Stimulated activated CD8-positive, alpha-beta memory T cell treated with anti-CD3 and anti-CD28 coated beads, Interleukin-15, amount 100 ng/mL, for 48 hours (primary cell): Measurements from ENCODE around the gene FCN1.

ENCODE experiments used
- DNase-seq, 2 donors: peaks; one replicate each; pipeline ENCODE4 v3.0.0-alpha.2; 2020; ENCODE audit warnings: low read depth in 2 of 2

Gene FCN1

DNA sequence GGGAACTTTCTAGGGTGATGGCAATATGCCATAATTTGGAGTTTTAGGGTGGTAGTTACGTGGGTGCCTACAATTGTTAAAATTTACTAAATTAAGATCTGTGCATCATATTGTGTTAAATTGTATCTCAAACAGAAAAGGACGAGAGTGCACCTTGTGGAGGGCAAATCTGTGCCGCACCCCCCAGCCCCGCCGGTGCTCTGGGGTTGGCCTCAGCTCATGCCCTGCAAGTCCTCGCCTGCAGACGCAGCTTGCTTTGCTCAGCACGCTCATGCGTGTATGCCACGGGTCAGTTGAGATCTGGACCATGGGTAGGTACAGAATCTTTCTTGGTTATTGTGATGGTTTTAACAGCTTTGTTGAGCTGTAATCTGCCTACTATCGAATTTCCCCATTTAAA is 33.7 kb upstream of the FCN1 start:
- no peak for DNase-seq

- DNase-seq, result no peak
Observed at GRCh38 chr9:134950386-134951210, 32.9 kb upstream of the FCN1 start.

GRCh38 chr9:134949681-134950385 is 32.1 kb upstream of the FCN1 start:
- no peak for DNase-seq

DNA sequence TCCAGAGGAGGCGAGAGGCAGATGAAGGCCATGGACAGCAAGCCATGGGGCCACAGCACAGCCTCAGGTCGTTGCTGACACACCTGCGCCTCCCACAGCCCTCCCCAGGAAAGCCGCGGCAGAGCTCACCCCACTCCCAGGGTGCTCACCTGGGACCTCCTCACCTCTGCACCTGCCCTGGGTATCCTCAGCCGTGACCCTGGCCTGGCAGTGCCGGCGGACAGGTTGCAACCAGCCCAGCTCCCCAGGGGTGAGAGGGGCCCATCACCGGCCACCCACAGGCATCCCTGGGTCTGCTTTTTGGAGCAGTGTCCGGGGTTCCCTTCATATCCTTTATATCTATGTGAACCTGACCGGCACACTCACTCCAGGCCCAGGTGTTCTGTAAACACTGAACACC is 30.4 kb upstream of the FCN1 start:
- DNase-seq, result no peak

DNA sequence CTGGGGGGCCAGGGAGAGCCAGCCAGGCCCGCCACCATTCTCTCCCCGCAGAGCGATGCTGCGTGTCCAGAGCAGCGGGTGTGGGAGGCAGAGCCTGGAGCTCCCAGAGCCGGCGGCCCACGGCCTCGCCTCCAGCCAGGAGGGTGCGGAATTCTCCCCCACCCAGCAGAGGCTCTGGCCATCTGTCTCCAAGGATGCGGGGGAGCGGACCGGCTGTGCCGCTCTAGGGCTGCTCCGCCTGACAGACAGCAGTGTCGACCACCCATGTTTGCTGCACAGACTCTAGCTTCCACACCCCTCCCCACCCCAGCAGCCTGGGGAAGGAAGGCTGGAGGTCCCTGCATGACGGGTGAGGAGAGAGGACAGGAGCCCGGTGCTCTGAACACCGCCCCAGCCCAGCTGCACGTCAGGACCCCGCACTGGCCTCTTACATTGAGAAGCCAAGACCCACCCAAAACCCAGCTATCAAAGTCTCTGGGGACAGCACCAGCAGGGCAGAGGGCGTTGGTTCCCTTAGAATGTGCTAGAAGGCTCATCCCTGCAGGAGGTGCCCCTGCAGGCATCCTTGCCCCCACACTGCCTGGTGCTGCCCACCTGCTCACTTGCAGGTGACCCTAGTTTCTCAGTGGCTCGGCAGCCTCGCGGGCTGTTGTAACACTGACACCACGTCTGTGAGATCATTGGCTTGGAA is 29.7 kb upstream of the FCN1 start:
- no peak for DNase-seq

GRCh38 chr9:134946663-134947062 is 29.0 kb upstream of the FCN1 start:
- no peak for DNase-seq

DNA sequence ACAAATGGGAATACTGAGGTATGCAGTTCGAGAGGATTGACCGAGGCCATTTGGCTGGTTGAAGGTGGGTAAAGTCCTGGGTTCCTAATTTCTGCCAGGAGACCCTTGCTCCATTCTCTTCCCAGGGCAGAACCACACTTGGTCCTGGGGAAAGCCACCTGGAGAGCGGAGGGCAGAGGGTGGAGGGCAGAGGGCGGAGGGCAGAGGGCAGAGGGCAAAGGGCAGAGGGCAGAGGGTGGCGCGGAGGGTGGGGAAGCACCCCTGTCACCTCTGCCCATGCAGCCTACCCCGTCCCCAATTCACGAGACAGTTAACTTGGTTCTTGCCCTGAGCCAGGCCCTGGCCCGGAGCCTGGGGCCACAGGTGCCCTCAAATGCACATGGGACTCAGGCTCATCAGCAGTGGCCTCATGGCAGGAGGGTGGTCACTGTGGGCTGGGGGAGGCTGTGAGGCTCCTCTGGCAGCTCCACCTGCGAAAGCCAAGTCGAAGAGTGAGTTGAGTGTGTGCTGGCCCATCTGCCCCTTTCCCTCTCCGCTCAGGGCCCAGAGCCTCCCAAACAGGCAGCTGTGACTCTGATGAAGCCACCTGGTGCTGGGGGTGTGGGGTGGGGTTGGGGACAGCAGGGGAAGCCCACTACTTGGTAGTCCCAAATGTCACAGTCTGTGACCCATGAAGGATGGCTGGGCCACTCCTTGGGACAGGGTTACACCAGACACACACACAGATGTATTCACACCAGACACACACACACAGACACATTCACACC is 28.0 kb upstream of the FCN1 start:
- no peak for DNase-seq

- DNase-seq, result no peak
Observed at GRCh38 chr9:134944916-134945315, 27.2 kb upstream of the FCN1 start.

- no peak for DNase-seq
Observed at GRCh38 chr9:134944351-134944802, 26.7 kb upstream of the FCN1 start.

DNA sequence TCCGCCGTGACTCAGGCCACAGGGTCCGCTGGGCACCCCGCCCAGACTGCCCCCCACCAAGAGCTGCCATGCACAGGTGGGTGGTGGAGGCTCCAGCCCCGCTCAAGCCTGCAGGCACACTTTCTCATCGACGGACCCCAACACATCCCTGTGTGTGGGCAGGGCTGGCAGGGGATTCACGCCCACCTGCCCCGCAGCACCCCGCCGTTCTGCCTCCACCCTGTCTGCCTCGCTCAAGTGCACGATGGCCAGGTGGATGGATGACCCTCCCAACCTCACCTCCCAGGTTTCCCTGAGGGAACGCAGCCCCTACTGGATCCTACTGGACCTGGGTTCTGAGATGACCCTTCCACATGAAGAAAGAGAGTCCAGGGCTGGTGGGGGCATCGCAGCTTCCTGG is 26.1 kb upstream of the FCN1 start:
- DNase-seq, result no peak

- DNase-seq, result no peak
Observed at GRCh38 chr9:134943411-134943810, 25.7 kb upstream of the FCN1 start.

DNA sequence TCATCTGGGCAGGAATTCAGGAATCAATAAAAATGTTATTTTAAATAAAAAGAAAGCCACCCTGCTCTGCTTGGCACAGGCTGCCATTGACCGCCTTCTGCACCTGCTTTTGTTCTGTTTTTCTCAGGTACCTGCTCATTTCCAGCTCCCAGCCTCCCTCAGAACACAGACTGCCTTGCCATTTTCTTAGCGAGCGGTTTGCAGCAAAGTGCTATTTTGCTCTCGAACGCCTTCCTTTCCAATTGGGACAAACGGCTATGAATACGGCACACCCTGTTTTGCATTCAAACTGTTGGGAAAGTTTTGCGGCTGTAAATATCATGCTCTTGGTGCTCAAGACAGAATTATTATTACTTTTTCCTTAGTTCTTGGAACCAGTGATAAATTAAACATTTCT is 25.1 kb upstream of the FCN1 start:
- DNase-seq, result no peak

DNA sequence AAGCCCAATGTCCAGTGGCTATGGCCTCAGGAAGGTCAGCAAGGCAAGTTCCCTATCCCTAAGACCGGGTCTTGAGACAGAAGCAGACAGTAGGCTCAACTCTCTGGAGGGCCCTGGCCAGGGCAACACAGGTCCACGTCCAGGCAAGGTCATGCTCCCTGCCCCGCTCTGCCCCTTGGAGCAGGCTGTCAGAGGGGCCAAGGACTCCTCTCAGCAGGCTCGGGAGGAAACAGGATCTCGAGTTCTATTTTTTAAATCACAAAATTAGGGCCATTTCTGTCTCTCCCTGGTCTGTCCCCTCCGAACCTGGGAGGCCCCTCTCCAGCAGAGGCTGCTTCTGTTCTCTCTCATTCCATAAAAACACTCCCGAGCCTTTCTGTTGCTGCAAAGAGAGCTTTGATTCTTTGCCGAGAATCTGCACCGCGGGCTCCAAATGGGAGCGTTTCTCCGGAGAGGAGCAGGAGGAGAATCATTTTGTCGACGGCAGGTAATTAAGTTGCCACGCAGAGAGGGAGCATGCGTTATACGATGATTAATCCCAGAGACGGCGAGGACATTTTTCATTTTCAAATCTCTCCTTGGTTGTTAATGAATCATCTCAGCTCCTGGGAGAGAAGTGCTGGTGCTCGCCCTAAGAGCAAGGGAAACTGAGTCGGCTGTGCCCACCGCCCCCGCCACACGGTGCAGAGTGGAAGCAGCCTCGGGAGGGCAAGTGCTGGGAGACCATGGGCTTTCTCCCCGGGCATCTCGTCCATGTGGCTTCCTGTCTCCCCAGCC is 24.5 kb upstream of the FCN1 start:
- no peak for DNase-seq

- no peak for DNase-seq
Observed at GRCh38 chr9:134940236-134941208, 22.8 kb upstream of the FCN1 start.

GRCh38 chr9:134939836-134940235 is 22.1 kb upstream of the FCN1 start:
- no peak for DNase-seq

DNA sequence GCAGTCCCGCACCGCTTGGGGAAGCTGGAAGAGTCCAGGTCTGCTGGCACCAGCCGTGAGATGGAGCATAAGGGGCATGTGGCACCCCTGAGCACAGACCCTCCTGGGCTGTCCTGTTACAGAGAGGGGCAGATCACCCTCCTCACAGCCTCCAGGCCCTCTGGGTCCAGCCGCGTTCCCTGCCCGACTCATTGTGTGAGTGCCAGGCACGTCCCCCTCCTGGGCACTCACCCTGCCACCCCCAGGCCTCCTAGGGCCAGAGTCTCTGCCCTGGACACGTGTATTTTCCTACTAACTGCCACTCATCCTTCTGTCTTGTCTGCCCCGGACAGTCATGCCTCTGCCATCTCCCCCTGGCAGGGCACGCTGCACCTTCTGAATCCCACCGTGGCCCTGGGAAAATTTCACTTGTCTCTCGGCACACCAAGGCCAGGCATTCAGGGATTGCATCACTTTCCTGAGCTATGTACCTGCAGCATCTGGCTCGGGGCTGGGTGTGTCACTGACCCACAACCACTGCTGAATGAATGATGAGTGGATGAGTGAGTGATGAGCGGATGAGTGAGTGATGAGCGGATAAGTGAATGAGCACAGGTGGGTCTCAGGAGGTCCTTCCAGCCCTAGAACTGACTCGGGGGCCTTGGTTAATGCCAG is 21.5 kb upstream of the FCN1 start:
- no peak for DNase-seq

GRCh38 chr9:134938346-134939079 is 20.8 kb upstream of the FCN1 start:
- no peak for DNase-seq

DNA sequence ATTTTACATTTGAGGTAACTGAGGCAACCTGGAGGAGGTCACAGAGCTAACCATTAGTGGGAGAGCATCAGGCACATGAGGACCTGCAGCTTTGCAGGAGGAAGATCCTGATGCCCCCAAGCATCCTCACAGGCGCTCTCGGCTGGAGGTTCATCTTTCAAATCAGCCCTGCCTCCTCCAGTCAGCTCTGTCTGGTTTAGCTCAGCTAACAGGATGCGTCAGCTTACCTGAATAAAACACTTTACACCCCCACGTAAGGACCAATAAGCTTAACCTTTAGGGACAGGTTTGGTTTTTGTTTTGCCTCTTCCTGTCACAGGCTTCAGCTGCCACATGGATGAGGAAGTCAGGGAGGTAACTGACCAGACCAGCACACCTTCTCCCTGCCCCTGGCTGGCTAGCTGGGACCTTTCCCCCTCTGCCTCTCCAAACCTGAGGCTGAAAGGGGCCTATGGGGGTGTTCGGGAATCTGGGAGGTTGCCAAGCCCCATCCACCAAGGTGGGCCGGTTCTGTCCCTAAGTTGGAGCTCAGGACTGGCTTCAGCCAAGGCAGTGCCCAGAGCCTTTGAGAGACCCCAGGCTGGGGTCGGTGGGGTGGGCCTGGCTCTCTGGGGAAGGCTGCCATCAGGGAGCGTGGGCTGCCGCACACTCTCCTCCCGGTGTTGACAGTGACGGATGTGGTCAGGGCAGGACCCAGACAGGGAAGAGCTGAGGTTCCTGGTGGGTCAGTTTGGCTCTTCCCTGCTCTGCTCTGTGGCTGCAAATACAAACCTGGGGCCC is 20.0 kb upstream of the FCN1 start:
- DNase-seq, result no peak
